Neural cell (in vitro differentiated cells): ENCODE data around the gene EXOC2. TPM values are rescaled to one million over a fixed set of nuclear protein-coding genes. Genes with fewer than 3 reads are reported as not detected.

Source experiments
- H2AFZ ChIP-seq: fragments of 200-600, 300-800 bp; sonication (generic), shearing (Covaris generic); 2 replicates; pipeline ENCODE4 v1.6.0; 2014; ENCODE audit warnings: low read depth, mild to moderate bottlenecking, antibody characterized with exemption, low read length, moderate library complexity
- H3F3A ChIP-seq: fragments of 200-600 bp; shearing (Covaris generic); 2 replicates; pipeline ENCODE4 v1.6.1; 2016; ENCODE audit warnings: mild to moderate bottlenecking, moderate library complexity, mixed read lengths, antibody characterized with exemption, low read length; ENCODE audit not compliant: insufficient read depth, poor library complexity, severe bottlenecking
- H3K27ac ChIP-seq: fragments of 200-600, 300-800 bp; sonication (generic), shearing (Covaris generic); 2 replicates; pipeline ENCODE4 v1.5.1; 2014; ENCODE audit warnings: mild to moderate bottlenecking, low read length, moderate library complexity
- H3K27me3 ChIP-seq: fragments of 300-800, 200-600 bp; sonication (generic), shearing (Covaris generic); 2 replicates; pipeline ENCODE4 v1.6.0; 2014; ENCODE audit warnings: mild to moderate bottlenecking, low read depth, low read length, moderate library complexity; ENCODE audit not compliant: insufficient read depth
- H3K36me3 ChIP-seq: fragments of 300-800, 200-600 bp; sonication (generic), shearing (Covaris generic); 2 replicates; pipeline ENCODE4 v1.5.1; 2014; ENCODE audit warnings: mild to moderate bottlenecking, antibody characterized with exemption, low read length, moderate library complexity; ENCODE audit not compliant: insufficient read depth
- H3K4me2 ChIP-seq: fragments of 300-800, 200-600 bp; sonication (generic), shearing (Covaris generic); 2 replicates; pipeline ENCODE4 v1.6.0; 2014; ENCODE audit warnings: mild to moderate bottlenecking, low read length
- H3K4me3 ChIP-seq: fragments of 300-800, 200-600 bp; sonication (generic), shearing (Covaris generic); 2 replicates; pipeline ENCODE4 v1.5.1; 2014; ENCODE audit warnings: mild to moderate bottlenecking, low read length, moderate library complexity
- H3K79me2 ChIP-seq: fragments of 200-600 bp; shearing (Covaris generic); replicated peaks from 2 replicates; pipeline ENCODE4 v1.6.0; 2014; ENCODE audit warnings: mild to moderate bottlenecking, low read length, moderate library complexity; ENCODE audit not compliant: insufficient read depth
- H3K9ac ChIP-seq: fragments of 300-800, 200-600 bp; sonication (generic), shearing (Covaris generic); 2 replicates; pipeline ENCODE4 v1.6.1; 2016; ENCODE audit warnings: mild to moderate bottlenecking, low read length, mixed read lengths
- H3K9me2 ChIP-seq: fragments of 200-600 bp; shearing (Covaris generic); 2 replicates; pipeline ENCODE4 v1.6.1; 2016; ENCODE audit warnings: mild to moderate bottlenecking, low read length, mixed read lengths; ENCODE audit not compliant: insufficient read depth
- H3K9me3 ChIP-seq: fragments of 200-600, 300-800 bp; sonication (generic), shearing (Covaris generic); 2 replicates; pipeline ENCODE4 v1.6.1; 2016; ENCODE audit warnings: mild to moderate bottlenecking, mixed run types, low read length, moderate library complexity, mixed read lengths
- H4K20me1 ChIP-seq: fragments of 200-600 bp; shearing (Covaris generic); 2 replicates; pipeline ENCODE4 v1.6.1; 2016; ENCODE audit warnings: mild to moderate bottlenecking, mixed run types; ENCODE audit not compliant: insufficient read depth
- CTCF ChIP-seq: fragments of 450-650 bp; IDR thresholded peaks from 2 replicates; pipeline ENCODE4 v1.5.1; 2014; ENCODE audit warnings: antibody characterized with exemption, mild to moderate bottlenecking, moderate library complexity; ENCODE audit not compliant: poor library complexity, severe bottlenecking
- EP300 ChIP-seq: fragments of 450-650 bp; conservative IDR thresholded peaks from 2 replicates; pipeline ENCODE4 v1.6.1; 2014; ENCODE audit warnings: antibody characterized with exemption, mild to moderate bottlenecking, moderate library complexity; ENCODE audit not compliant: poor library complexity, severe bottlenecking
- EZH2 ChIP-seq: fragments of 200-600, 300-800 bp; shearing (Covaris generic), sonication (generic); IDR thresholded peaks from 2 replicates; pipeline ENCODE4 v1.6.1; 2014; ENCODE audit warnings: antibody characterized with exemption, low read length, borderline replicate concordance, mild to moderate bottlenecking; ENCODE audit not compliant: insufficient read depth, poor library complexity, severe bottlenecking
- MXI1 ChIP-seq: fragments of 450-650 bp; conservative IDR thresholded peaks from 2 replicates; pipeline ENCODE4 v1.6.1; 2014; ENCODE audit warnings: antibody characterized with exemption, mild to moderate bottlenecking; ENCODE audit not compliant: poor library complexity, severe bottlenecking
- POLR2AphosphoS5 ChIP-seq: IDR thresholded peaks from 2 replicates; pipeline ENCODE4 v1.6.1; 2012
- RAD21 ChIP-seq: fragments of 450-650 bp; conservative IDR thresholded peaks from 2 replicates; pipeline ENCODE4 v1.6.1; 2014; ENCODE audit warnings: antibody characterized with exemption, mild to moderate bottlenecking, moderate library complexity
- REST ChIP-seq: IDR thresholded peaks from 2 replicates; pipeline ENCODE4 v1.6.1; 2012; ENCODE audit warnings: borderline replicate concordance
- SMC3 ChIP-seq: fragments of 450-650 bp; conservative IDR thresholded peaks from 2 replicates; pipeline ENCODE4 v1.6.1; 2014; ENCODE audit warnings: antibody characterized with exemption, mild to moderate bottlenecking, moderate library complexity; ENCODE audit not compliant: poor library complexity
- TAF1 ChIP-seq: IDR thresholded peaks from 2 replicates; pipeline ENCODE4 v1.6.1; 2012; ENCODE audit warnings: low read depth
- polyA plus RNA-seq: library from polyadenylated mRNA; depleted of rRNA; stranded (reverse); fragments of >200 nt; gene quantifications from 2 replicates; pipeline ENCODE4 v1.2.3, GENCODE V29; 2014

EXOC2 gene
- polyA plus RNA-seq, 1 donor from 2014 or later, result 38.6 TPM

- no peak overlapping the region for H3K4me3 ChIP-seq
- H4K20me1 ChIP-seq, result no peaks in the 10 kb centered on the region
- H3K9ac ChIP-seq, result no peak overlapping the region
- H3K9me2 ChIP-seq, result no peaks in the 10 kb centered on the region
- TF ChIP-seq EZH2, result no peak
- no peak for TF ChIP-seq REST
- TF ChIP-seq EP300, result no peak
- no peak for TF ChIP-seq TAF1
- TF ChIP-seq MXI1, result no peak
- no peak for TF ChIP-seq CTCF
- TF ChIP-seq RAD21, result no peak
- TF ChIP-seq POLR2AphosphoS5, result no peak
- TF ChIP-seq SMC3, result no peak
- H3K79me2 ChIP-seq, result no peaks in the 10 kb centered on the region
- no peaks in the 10 kb centered on the region for H3K9me3 ChIP-seq
- no peak overlapping the region for H3K27ac ChIP-seq
- H2AFZ ChIP-seq, result no peak overlapping the region
- H3K4me2 ChIP-seq, result no peak overlapping the region
- H3K36me3 ChIP-seq, result no peaks in the 10 kb centered on the region
- peaks cover 29% of the 10 kb centered on the region for H3K27me3 ChIP-seq
- H3F3A ChIP-seq, result no peaks in the 10 kb centered on the region
These were observed 15.3 kb upstream of the EXOC2 start for GRCh38 chr6:708237-708598.

- Histone ChIP-seq H4K20me1 (no peaks in the 10 kb centered on the region), H3K9ac (no peak overlapping the region), H3K27me3 (peaks cover 29% of the 10 kb centered on the region), H3K27ac (no peak overlapping the region), H3K4me3 (no peak overlapping the region), H3K9me3 (no peaks in the 10 kb centered on the region), H3K9me2 (no peaks in the 10 kb centered on the region), H2AFZ (no peak overlapping the region), H3K79me2 (no peaks in the 10 kb centered on the region), H3F3A (no peaks in the 10 kb centered on the region), H3K4me2 (no peak overlapping the region), H3K36me3 (no peaks in the 10 kb centered on the region)
- TF ChIP-seq TAF1 (no peak), EP300 (no peak), CTCF (no peak), EZH2 (no peak), POLR2AphosphoS5 (no peak), MXI1 (no peak), RAD21 (no peak)
These were observed 14.8 kb upstream of the EXOC2 start for GRCh38 chr6:707576-708236.
